Activated CD4-positive, alpha-beta memory T cell treated with anti-CD3 and anti-CD28 coated beads for 36 hours (primary cell): Measurements from ENCODE around the gene ITM2A. TPM values are rescaled to one million over a fixed set of nuclear protein-coding genes. Genes with fewer than 3 reads are reported as not detected.

Source experiments
- total RNA-seq, 2 experiments: library from RNA; stranded (reverse); gene quantifications; one replicate each; pipeline ENCODE4 v1.2.3, GENCODE V29; 2021

The ITM2A gene
- total RNA-seq, 2 experiments from 2014 or later, result 87.7 to 98.1 TPM

Other genes with a start within 250 kb of the ITM2A start
- 10 to 100 TPM; 14.7 to 14.8 TPM for gene GPR174, start 222.6 kb downstream of the ITM2A start, total RNA-seq